SK-N-MC (cell line): Measurements from ENCODE around the gene DPH1.

Source experiments
- EZH2 ChIP-seq: fragments of 200-600 bp; sonication (generic); IDR thresholded peaks from one replicate; pipeline ENCODE4 v1.6.1; 2017; ENCODE audit warnings: antibody characterized with exemption
- POLR2AphosphoS5 ChIP-seq: IDR thresholded peaks from 2 replicates; pipeline ENCODE4 v1.6.1; 2012; ENCODE audit warnings: mild to moderate bottlenecking, low read depth, low read length, borderline replicate concordance

DNA sequence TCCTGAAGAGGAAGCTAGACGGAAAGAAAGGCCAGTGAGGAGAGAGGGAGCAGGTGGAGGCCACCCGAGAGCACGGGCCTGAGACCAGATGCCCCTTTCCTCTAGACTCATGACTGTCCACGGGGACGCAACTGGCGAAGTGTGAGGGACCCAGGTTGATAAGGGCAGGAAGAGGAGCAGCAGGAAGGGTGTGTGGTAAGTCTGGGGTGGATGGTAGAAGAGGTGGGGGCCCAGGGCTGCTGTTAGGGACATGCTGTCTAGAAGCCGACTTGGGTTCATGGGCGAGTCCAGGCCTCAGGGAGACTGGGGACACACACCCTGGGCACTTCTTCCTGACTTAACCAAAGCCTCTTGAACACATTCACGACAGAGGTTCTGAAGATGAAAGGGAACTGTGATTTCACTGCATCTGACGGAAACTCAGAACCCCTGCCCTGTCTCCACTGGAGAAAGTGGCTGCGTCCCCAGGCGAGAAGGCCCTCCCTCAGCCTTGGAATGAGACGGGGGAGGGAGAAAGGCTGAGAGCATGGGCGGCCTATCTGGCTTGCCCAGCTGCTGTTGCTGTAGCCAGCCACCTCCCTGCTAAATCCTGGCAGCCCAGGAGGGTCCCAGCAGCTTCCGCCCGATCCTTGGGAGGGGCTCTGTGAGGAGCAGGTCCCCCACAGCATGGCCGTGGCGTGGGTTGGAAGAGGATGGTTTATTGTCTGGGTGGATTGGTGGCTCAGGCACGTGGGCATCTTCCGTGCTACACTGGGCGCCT is 30.9 kb downstream of the DPH1 start:
- TF ChIP-seq POLR2AphosphoS5 (no peak), EZH2 (no peak)
